GM21825 (cell line): ENCODE measurements around the gene ITGA2.

Experiments
- ATAC-seq: cut with Tn5 transposase; IDR thresholded peaks from one replicate; pipeline ENCODE4 v1.9.1; 2021; ENCODE audit warnings: mild to moderate bottlenecking, moderate library complexity; ENCODE audit not compliant: unreplicated experiment

Gene ITGA2

GRCh38 chr5:53017794-53018391, 28.7 kb downstream of the ITGA2 start:
- ATAC-seq: no peak

GRCh38 chr5:53019320-53019719, 30.2 kb downstream of the ITGA2 start:
- no peak for ATAC-seq

GRCh38 chr5:53022930-53023511, 33.9 kb downstream of the ITGA2 start:
- ATAC-seq: no peak

GRCh38 chr5:53023969-53024368, 34.8 kb downstream of the ITGA2 start:
- peak; percentile 65 for ATAC-seq

- no peak for ATAC-seq
These were observed 35.4 kb downstream of the ITGA2 start for GRCh38 chr5:53024535-53024934.

GRCh38 chr5:53025487-53025886, 36.3 kb downstream of the ITGA2 start:
- ATAC-seq: no peak

- ATAC-seq: no peak
These were observed 38.8 kb downstream of the ITGA2 start for GRCh38 chr5:53027913-53028312.

- ATAC-seq: no peak
These were observed 40.5 kb downstream of the ITGA2 start for GRCh38 chr5:53029608-53030007.

- ATAC-seq: no peak
These were observed 41.7 kb downstream of the ITGA2 start for GRCh38 chr5:53030893-53031292.

GRCh38 chr5:53031695-53032096, 42.5 kb downstream of the ITGA2 start:
- no peak for ATAC-seq

GRCh38 chr5:53032188-53032587, 43.0 kb downstream of the ITGA2 start:
- no peak for ATAC-seq

- ATAC-seq: no peak
These were observed 45.7 kb downstream of the ITGA2 start for GRCh38 chr5:53034832-53035231.

GRCh38 chr5:53035868-53036381, 46.8 kb downstream of the ITGA2 start:
- ATAC-seq: no peak

GRCh38 chr5:53037141-53037859, 48.1 kb downstream of the ITGA2 start:
- ATAC-seq: no peak

GRCh38 chr5:53038196-53038847, 49.2 kb downstream of the ITGA2 start:
- ATAC-seq: no peak

- ATAC-seq: no peak
These were observed 50.7 kb downstream of the ITGA2 start for GRCh38 chr5:53039855-53040254.

- peak; percentile 98 for ATAC-seq
These were observed 52.0 kb downstream of the ITGA2 start for GRCh38 chr5:53041071-53041692.

GRCh38 chr5:53041740-53042139, 52.6 kb downstream of the ITGA2 start:
- ATAC-seq: no peak

GRCh38 chr5:53045263-53045662, 56.1 kb downstream of the ITGA2 start:
- no peak for ATAC-seq

GRCh38 chr5:53048248-53048647, 59.1 kb downstream of the ITGA2 start:
- no peak for ATAC-seq

- no peak for ATAC-seq
These were observed 63.3 kb downstream of the ITGA2 start for GRCh38 chr5:53052499-53052898.
